Measurements from ENCODE around the gene GBA3.

- no peak for TF ChIP-seq CTCF (IDR thresholded peaks at IDR 0.05; ENCODE audit: low read length)
- TF ChIP-seq EZH2 (optimal IDR thresholded peaks at IDR 0.05; ENCODE audit: low read depth, low read length): no peak
- TF ChIP-seq EZH2phosphoT487 (IDR thresholded peaks at IDR 0.05; ENCODE audit: low read length): no peak
Measured at GRCh38 chr4:22744478-22745062, 51.8 kb downstream of the GBA3 start.
